Tracheal epithelial cell (primary cell): ENCODE data around the gene ACSM2B. TPM values are rescaled to one million over a fixed set of nuclear protein-coding genes. Genes with fewer than 3 reads are reported as not detected.

Experiments used
- total RNA-seq: library from RNA; depleted of rRNA; stranded (reverse); fragments of >200 nt; gene quantifications from 2 replicates; pipeline ENCODE4 v1.2.1, GENCODE V29; 2014

The ACSM2B gene, protein sequence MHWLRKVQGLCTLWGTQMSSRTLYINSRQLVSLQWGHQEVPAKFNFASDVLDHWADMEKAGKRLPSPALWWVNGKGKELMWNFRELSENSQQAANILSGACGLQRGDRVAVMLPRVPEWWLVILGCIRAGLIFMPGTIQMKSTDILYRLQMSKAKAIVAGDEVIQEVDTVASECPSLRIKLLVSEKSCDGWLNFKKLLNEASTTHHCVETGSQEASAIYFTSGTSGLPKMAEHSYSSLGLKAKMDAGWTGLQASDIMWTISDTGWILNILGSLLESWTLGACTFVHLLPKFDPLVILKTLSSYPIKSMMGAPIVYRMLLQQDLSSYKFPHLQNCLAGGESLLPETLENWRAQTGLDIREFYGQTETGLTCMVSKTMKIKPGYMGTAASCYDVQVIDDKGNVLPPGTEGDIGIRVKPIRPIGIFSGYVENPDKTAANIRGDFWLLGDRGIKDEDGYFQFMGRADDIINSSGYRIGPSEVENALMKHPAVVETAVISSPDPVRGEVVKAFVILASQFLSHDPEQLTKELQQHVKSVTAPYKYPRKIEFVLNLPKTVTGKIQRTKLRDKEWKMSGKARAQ
- not detected in 2 replicates for total RNA-seq

DNA sequence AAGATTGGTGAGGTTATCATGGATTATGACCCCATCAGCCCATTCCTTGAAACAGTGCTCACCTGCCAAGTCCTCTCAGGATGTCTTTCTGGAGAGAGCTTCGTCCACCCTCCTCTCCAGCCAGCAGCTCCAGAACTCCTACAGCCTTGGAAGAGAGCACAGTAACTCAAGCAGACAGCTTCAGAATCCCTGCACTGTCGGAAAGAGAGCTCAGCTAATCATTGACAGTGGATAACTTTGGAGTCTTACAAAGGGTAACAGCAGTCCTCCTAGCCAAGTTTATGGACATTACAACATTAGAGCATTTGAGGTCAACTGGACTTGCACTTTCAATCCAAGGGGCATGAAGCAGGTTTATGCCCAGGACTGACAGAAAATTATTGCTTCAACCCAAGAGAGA, at the start of gene ACSM2B:
TSS of gene ACSM2B (minus strand) at position 223 of the 400 bp plus-strand sequence. CDS start 11,522 bp downstream, outside the sequence.

Other genes with a start within 250 kb of the ACSM2B start
- gene GP2, start 248.9 kb downstream of the ACSM2B start, total RNA-seq = not detected in 2 replicates
- not detected in 2 replicates for gene UMOD, start 223.7 kb downstream of the ACSM2B start, total RNA-seq
- gene PDILT, start 171.6 kb downstream of the ACSM2B start, total RNA-seq = not detected in 2 replicates
- 1.9 TPM in 1 of 2 replicates, not detected in the other for gene ACSM5, start 166.8 kb downstream of the ACSM2B start, total RNA-seq
- not detected in 2 replicates for gene ACSM2A, start 124.8 kb downstream of the ACSM2B start, total RNA-seq
- 0.48 and 0.64 TPM in 2 replicates for gene ACSM1, start 121.3 kb upstream of the ACSM2B start, total RNA-seq
- 96.1 and 96.9 TPM in 2 replicates for gene THUMPD1, start 165.5 kb upstream of the ACSM2B start, total RNA-seq
- 2.3 and 2.4 TPM in 2 replicates for gene ACSM3, start 187.6 kb upstream of the ACSM2B start, total RNA-seq
- gene ERI2, start 230.1 kb upstream of the ACSM2B start, total RNA-seq = 27.1 and 88.0 TPM in 2 replicates
- gene REXO5, start 230.2 kb upstream of the ACSM2B start, total RNA-seq = 2.7 and 4.0 TPM in 2 replicates